ENCODE measurements around the gene NAA20. TPM values are rescaled to one million over a fixed set of nuclear protein-coding genes. Genes with fewer than 3 reads are reported as not detected.

The NAA20 gene
- total and polyA plus RNA-seq, 7 donors = 26.3 to 74.2 (median 44.9) TPM

- H3K27ac ChIP-seq = peak overlapping the region; percentile 87 to 97 (median 88)
- peaks cover 0 to 4% (median 0%) of the 10 kb centered on the region in 4 donors for H3K36me3 ChIP-seq
- intact Hi-C loops (cut with DNase I) = loop anchor here (2.0 to 5.0 kb wide), 2 partner anchors 18 to 219 kb away; partner anchors contain the start of gene RIN2
- no peaks in the 10 kb centered on the region for H3K9me3 ChIP-seq
- TF ChIP-seq EP300 (IDR thresholded peaks at IDR 0.05) (no peak), POLR2AphosphoS5 (IDR thresholded peaks at IDR 0.05) (peak in 2 of 4 donors; percentile 43 to 57)
- H3K4me3 ChIP-seq = peak overlapping the region; percentile 48 to 66 (median 57)
- peak; percentile 84 for DNase-seq
- 60% methylated on average over 8 of the region's 8 CpGs for WGBS, 2 donors
- H3K27me3 ChIP-seq = no peaks in the 10 kb centered on the region
- peaks cover 0 to 82% (median 67%) of the 10 kb centered on the region in 4 donors for H3K4me1 ChIP-seq
These were observed 40.4 kb upstream of the NAA20 start for GRCh38 chr20:19976595-19977372.

GRCh38 chr20:19977373-19977770 is 39.8 kb upstream of the NAA20 start:
- 78 to 86% methylated on average over 5 of the region's 5 CpGs for WGBS, 2 donors
- Histone ChIP-seq H3K9me3 (no peaks in the 10 kb centered on the region), H3K27ac (peak overlapping the region; percentile 87 to 97 (median 88)), H3K36me3 (no peaks in the 10 kb centered on the region), H3K4me3 (peak overlapping the region; percentile 48 to 66 (median 57)), H3K27me3 (no peaks in the 10 kb centered on the region), H3K4me1 (peaks cover 0 to 88% (median 72%) of the 10 kb centered on the region in 4 donors)
- intact Hi-C loops (cut with DNase I) = loop anchor here (2.0 to 5.0 kb wide), 2 partner anchors 17 to 220 kb away; partner anchors contain the start of gene RIN2
- no peak for DNase-seq
- peak in 1 of 4 donors; percentile 3 for TF ChIP-seq POLR2AphosphoS5 (IDR thresholded peaks at IDR 0.05)
- TF ChIP-seq CTCF (IDR thresholded peaks at IDR 0.05) = no peak

DNA sequence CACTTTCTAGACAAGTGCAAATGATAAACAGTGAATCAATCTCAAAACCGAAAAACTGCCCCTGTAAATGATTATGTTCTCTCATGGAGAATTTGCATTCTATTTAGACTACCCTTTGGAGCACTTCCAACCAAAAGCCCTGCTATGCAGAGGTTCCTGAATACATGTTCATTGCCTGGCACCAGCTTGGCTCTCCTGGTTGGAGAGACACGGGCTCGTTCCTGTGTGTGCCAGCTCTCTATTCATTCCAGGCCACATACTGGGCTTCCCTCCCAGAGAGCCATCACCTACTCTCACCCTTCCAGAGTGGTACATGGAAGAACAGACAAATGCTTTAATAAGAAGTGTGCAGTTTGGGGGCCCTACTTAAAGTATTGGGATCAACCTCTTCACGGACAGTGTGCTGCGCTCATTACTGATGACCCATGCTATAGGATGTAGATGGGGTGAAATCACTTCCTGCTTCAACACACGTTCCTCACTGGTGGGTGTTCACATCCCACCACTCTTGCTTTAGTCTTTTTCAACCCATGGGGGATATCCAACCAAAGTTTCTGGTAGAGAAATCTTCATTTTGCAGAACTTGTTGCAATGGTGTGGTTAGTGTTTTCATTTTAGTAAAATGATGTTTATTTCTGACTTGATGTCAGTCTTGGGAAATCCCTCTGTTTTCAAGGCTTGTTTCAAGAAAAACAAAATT is 38.5 kb upstream of the NAA20 start:
- no peak for DNase-seq
- H3K27me3 ChIP-seq = no peaks in the 10 kb centered on the region
- H3K4me1 ChIP-seq = peaks cover 0 to 88% (median 71%) of the 10 kb centered on the region in 4 donors
- peak overlapping the region; percentile 87 to 97 (median 88) for H3K27ac ChIP-seq
- H3K4me3 ChIP-seq = no peak overlapping the region
- TF ChIP-seq EP300 (IDR thresholded peaks at IDR 0.05) (no peak), CTCF (IDR thresholded peaks at IDR 0.05) (no peak), POLR2A (IDR thresholded peaks at IDR 0.05) (no peak), POLR2AphosphoS5 (IDR thresholded peaks at IDR 0.05) (no peak)
- H3K9me3 ChIP-seq = no peaks in the 10 kb centered on the region
- no peaks in the 10 kb centered on the region for H3K36me3 ChIP-seq
- intact Hi-C loops (cut with DNase I) = loop anchor here (5.0 kb wide), 1 partner anchor 221 kb away; the partner anchor contains the start of gene RIN2
- WGBS, 2 donors = 87% methylated on average over 6 of the region's 6 CpGs

GRCh38 chr20:19981031-19981451 is 36.1 kb upstream of the NAA20 start:
- intact Hi-C loops (cut with DNase I) = no loop called here
- Histone ChIP-seq H3K9me3 (no peaks in the 10 kb centered on the region), H3K27me3 (no peaks in the 10 kb centered on the region), H3K4me3 (no peak overlapping the region), H3K36me3 (no peaks in the 10 kb centered on the region), H3K4me1 (peaks cover 0 to 85% (median 76%) of the 10 kb centered on the region in 4 donors), H3K27ac (peak overlapping the region; percentile 14 to 97 (median 88))
- no peak for TF ChIP-seq EP300 (IDR thresholded peaks at IDR 0.05)
- no peak for TF ChIP-seq POLR2AphosphoS5 (IDR thresholded peaks at IDR 0.05)
- no peak for TF ChIP-seq CTCF (IDR thresholded peaks at IDR 0.05)
- TF ChIP-seq POLR2A (IDR thresholded peaks at IDR 0.05) = no peak
- WGBS, 2 donors = 85 to 90% methylated on average over 8 of the region's 8 CpGs
- no peak for DNase-seq

GRCh38 chr20:19986419-19986818 is 30.7 kb upstream of the NAA20 start:
- H3K27me3 ChIP-seq = no peaks in the 10 kb centered on the region
- H3K36me3 ChIP-seq = peaks cover 0 to 7% (median 0%) of the 10 kb centered on the region in 4 donors
- DNase-seq = no peak
- H3K4me3 ChIP-seq = no peak overlapping the region
- intact Hi-C loops (cut with DNase I) = no loop called here
- peak overlapping the region; percentile 31 to 67 (median 54) for H3K27ac ChIP-seq
- H3K4me1 ChIP-seq = peaks cover 0 to 65% (median 52%) of the 10 kb centered on the region in 4 donors
- TF ChIP-seq CTCF (IDR thresholded peaks at IDR 0.05) (no peak), POLR2AphosphoS5 (IDR thresholded peaks at IDR 0.05) (peak in 1 of 4 donors; percentile 23)
- WGBS, 2 donors = 62 to 68% methylated on average over 6 of the region's 6 CpGs
- H3K9me3 ChIP-seq = no peaks in the 10 kb centered on the region
